HepG2 (cell line): ENCODE measurements around the gene ANP32B. TPM values are rescaled to one million over a fixed set of nuclear protein-coding genes. Genes with fewer than 3 reads are reported as not detected.

Experiments
- GABPB1 ChIP-seq: IDR thresholded peaks from 2 replicates; pipeline ENCODE4 v1.6.1; 2016; ENCODE audit warnings: mild to moderate bottlenecking, missing genetic modification reagents, moderate library complexity, missing compliant biosample characterization
- KAT8 ChIP-seq: IDR thresholded peaks from 2 replicates; pipeline ENCODE4 v1.6.1; 2016; ENCODE audit warnings: missing genetic modification reagents, missing compliant biosample characterization
- MEIS1 ChIP-seq: sonication (generic); formaldehyde crosslinking; IDR thresholded peaks from 2 replicates; pipeline ENCODE4 v1.9.0; 2021; ENCODE audit warnings: mild to moderate bottlenecking, missing genetic modification reagents, moderate library complexity, borderline replicate concordance
- MTA1 ChIP-seq: sonication (generic); formaldehyde crosslinking; IDR thresholded peaks from 2 replicates; pipeline ENCODE4 v1.4.0; 2020; ENCODE audit warnings: missing genetic modification reagents, mild to moderate bottlenecking, borderline replicate concordance
- MYNN ChIP-seq: sonication (generic); formaldehyde crosslinking; IDR thresholded peaks from 2 replicates; pipeline ENCODE4 v1.4.0; 2020; ENCODE audit warnings: mild to moderate bottlenecking, low read depth, missing genetic modification reagents
- NFIC ChIP-seq: IDR thresholded peaks from 2 replicates; pipeline ENCODE4 v1.6.1; 2012; ENCODE audit warnings: mild to moderate bottlenecking, low read length, inconsistent platforms
- NKX3-1 ChIP-seq: sonication (generic); formaldehyde crosslinking; IDR thresholded peaks from 2 replicates; pipeline ENCODE4 v1.5.0; 2020; ENCODE audit warnings: missing genetic modification reagents
- PHF21A ChIP-seq: sonication (generic); formaldehyde crosslinking; IDR thresholded peaks from 2 replicates; pipeline ENCODE4 v1.5.0; 2020; ENCODE audit warnings: mild to moderate bottlenecking, missing genetic modification reagents
- POLR2AphosphoS5 ChIP-seq: IDR thresholded peaks from 2 replicates; pipeline ENCODE4 v1.6.1; 2012; ENCODE audit warnings: low read depth, low read length
- SMARCE1 ChIP-seq: fragments of 450-650 bp; IDR thresholded peaks from 2 replicates; pipeline ENCODE4 v1.6.1; 2017; ENCODE audit warnings: borderline replicate concordance
- SOX5 ChIP-seq: IDR thresholded peaks from 2 replicates; pipeline ENCODE4 v1.6.1; 2016; ENCODE audit warnings: borderline replicate concordance
- ZBTB39 ChIP-seq: sonication (generic); formaldehyde crosslinking; IDR thresholded peaks from 2 replicates; pipeline ENCODE4 v1.5.0; 2020; ENCODE audit warnings: missing genetic modification reagents
- ZBTB7B ChIP-seq: sonication (generic); formaldehyde crosslinking; IDR thresholded peaks from 2 replicates; pipeline ENCODE4 v1.4.0; 2020; ENCODE audit warnings: missing genetic modification reagents
- ZFP36L2 ChIP-seq: sonication (generic); formaldehyde crosslinking; IDR thresholded peaks from 2 replicates; pipeline ENCODE4 v1.4.0; 2020; ENCODE audit warnings: missing genetic modification reagents
- ZNF362 ChIP-seq: sonication (generic); formaldehyde crosslinking; IDR thresholded peaks from 2 replicates; pipeline ENCODE4 v1.4.0; 2020; ENCODE audit warnings: missing genetic modification reagents, mild to moderate bottlenecking, borderline replicate concordance
- ZNF546 ChIP-seq: sonication (generic); formaldehyde crosslinking; conservative IDR thresholded peaks from 2 replicates; pipeline ENCODE4 v1.8.1; 2023; ENCODE audit warnings: mild to moderate bottlenecking, missing genetic modification reagents
- ZNF589 ChIP-seq: sonication (generic); formaldehyde crosslinking; conservative IDR thresholded peaks from 2 replicates; pipeline ENCODE4 v1.8.0; 2022; ENCODE audit warnings: mild to moderate bottlenecking, moderate library complexity, missing genetic modification reagents
- ZNF766 ChIP-seq: sonication (generic); formaldehyde crosslinking; IDR thresholded peaks from 2 replicates; pipeline ENCODE4 v1.5.0; 2020; ENCODE audit warnings: missing genetic modification reagents, borderline replicate concordance
- polyA plus RNA-seq, 8 experiments: library from polyadenylated mRNA; depleted of rRNA in 3 of 8; stranded (reverse) in 7 of 8; unstranded in 1 of 8; fragments of >200 nt; fragmentation: Illumina TruSeq in 4 of 8; extraction: Trizol in 4 of 8; gene quantifications; 2 replicates each; pipeline versions ENCODE4 v1.2.1 to v1.2.3, GENCODE V29; 2011 to 2016; ENCODE audit warnings: low read depth in 4 of 8, missing spikeins in 1 of 8, mixed read lengths in 1 of 8; ENCODE audit not compliant: insufficient read depth in 1 of 8
- total RNA-seq, 5 experiments: library from RNA; depleted of rRNA; stranded (reverse); fragments of >200 nt; fragmentation: Illumina TruSeq; extraction: Trizol; gene quantifications; 2 replicates each; pipeline ENCODE4 v1.2.3, GENCODE V29; 2016; ENCODE audit warnings: low read depth in 1 of 5
- TF ChIP-seq, protein P1 (sequence below): sonication (generic); formaldehyde crosslinking; IDR thresholded peaks from 2 replicates; pipeline ENCODE4 v1.5.0; 2020; ENCODE audit warnings: mild to moderate bottlenecking, missing genetic modification reagents, borderline replicate concordance
- TF ChIP-seq, protein P2 (sequence below): sonication (generic); formaldehyde crosslinking; IDR thresholded peaks from 2 replicates; pipeline ENCODE4 v1.4.0; 2020; ENCODE audit warnings: mild to moderate bottlenecking, missing genetic modification reagents

The ANP32B gene
- total and polyA plus RNA-seq, 2 of the 13 experiments (the other 11 are each of a cell fraction or from before 2014, with no cell fraction given), result 22.1 to 37.5 TPM

GRCh38 chr9:97985058-97985861 lies 2.1 kb downstream of the ANP32B start (continued):
- TF ChIP-seq ZNF362 (CRISPR knock-in tag) (no peak), SMARCE1 (no peak), GABPB1 (CRISPR knock-in tag) (peak; percentile 45; the same call in 1 of the 2 replicates), PHF21A (CRISPR knock-in tag) (0 out of 2 replicates have a peak, but pooled peaks have one; percentile 53), NKX3-1 (peak; percentile 65; the same call in 1 of the 2 replicates), MTA1 (CRISPR knock-in tag) (no peak), ZBTB39 (CRISPR knock-in tag) (no peak), SOX5 (no peak), MEIS1 (CRISPR knock-in tag) (0 out of 2 replicates have a peak, but pooled peaks have one; percentile 23), ZNF546 (CRISPR knock-in tag) (no peak), KAT8 (CRISPR knock-in tag) (peak; percentile 46; the same call in 1 of the 2 replicates), NFIC (no peak), POLR2AphosphoS5 (no peak), MYNN (CRISPR knock-in tag) (no peak), ZFP36L2 (CRISPR knock-in tag) (no peak), ZNF766 (CRISPR knock-in tag) (0 out of 2 replicates have a peak, but pooled peaks have one; percentile 3), ZNF589 (0 out of 2 replicates have a peak, but pooled peaks have one; percentile 33), ZBTB7B (CRISPR knock-in tag) (peak; percentile 44; the same call in 1 of the 2 replicates)
- TF ChIP-seq, protein P1, sequence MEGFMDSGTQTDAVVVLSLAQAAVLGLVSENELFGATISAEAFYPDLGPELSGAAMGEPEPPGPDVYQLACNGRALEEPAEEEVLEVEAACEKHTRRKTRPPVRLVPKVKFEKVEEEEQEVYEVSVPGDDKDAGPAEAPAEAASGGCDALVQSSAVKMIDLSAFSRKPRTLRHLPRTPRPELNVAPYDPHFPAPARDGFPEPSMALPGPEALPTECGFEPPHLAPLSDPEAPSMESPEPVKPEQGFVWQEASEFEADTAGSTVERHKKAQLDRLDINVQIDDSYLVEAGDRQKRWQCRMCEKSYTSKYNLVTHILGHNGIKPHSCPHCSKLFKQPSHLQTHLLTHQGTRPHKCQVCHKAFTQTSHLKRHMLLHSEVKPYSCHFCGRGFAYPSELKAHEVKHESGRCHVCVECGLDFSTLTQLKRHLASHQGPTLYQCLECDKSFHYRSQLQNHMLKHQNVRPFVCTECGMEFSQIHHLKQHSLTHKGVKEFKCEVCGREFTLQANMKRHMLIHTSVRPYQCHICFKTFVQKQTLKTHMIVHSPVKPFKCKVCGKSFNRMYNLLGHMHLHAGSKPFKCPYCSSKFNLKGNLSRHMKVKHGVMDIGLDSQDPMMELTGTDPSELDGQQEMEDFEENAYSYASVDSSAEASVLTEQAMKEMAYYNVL (CRISPR knock-in tag), result no peak
- TF ChIP-seq, protein P2, sequence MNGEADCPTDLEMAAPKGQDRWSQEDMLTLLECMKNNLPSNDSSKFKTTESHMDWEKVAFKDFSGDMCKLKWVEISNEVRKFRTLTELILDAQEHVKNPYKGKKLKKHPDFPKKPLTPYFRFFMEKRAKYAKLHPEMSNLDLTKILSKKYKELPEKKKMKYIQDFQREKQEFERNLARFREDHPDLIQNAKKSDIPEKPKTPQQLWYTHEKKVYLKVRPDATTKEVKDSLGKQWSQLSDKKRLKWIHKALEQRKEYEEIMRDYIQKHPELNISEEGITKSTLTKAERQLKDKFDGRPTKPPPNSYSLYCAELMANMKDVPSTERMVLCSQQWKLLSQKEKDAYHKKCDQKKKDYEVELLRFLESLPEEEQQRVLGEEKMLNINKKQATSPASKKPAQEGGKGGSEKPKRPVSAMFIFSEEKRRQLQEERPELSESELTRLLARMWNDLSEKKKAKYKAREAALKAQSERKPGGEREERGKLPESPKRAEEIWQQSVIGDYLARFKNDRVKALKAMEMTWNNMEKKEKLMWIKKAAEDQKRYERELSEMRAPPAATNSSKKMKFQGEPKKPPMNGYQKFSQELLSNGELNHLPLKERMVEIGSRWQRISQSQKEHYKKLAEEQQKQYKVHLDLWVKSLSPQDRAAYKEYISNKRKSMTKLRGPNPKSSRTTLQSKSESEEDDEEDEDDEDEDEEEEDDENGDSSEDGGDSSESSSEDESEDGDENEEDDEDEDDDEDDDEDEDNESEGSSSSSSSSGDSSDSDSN (CRISPR knock-in tag), result 0 out of 2 replicates have a peak, but pooled peaks have one; percentile 2
